ENCODE data around the gene FURIN.

GRCh38 chr15:90907838-90908507 lies 39.6 kb downstream of the FURIN start:
- TF ChIP-seq ZFP3 (CRISPR knock-in tag; IDR thresholded peaks at IDR 0.05) (no peak), SNAI2 (CRISPR knock-in tag; IDR thresholded peaks at IDR 0.05) (no peak), ESRRG (CRISPR knock-in tag; IDR thresholded peaks at IDR 0.05) (no peak), BACH2 (CRISPR knock-in tag; IDR thresholded peaks at IDR 0.05; ENCODE audit: borderline replicate concordance) (no peak)

All from SK-N-SH treated with all-trans-retinoic acid at 6 μM for 48 hours (cell line).